ENCODE measurements around the gene CTSL. TPM values are rescaled to one million over a fixed set of nuclear protein-coding genes. Genes with fewer than 3 reads are reported as not detected.

The CTSL gene
- total RNA-seq, 1 experiment from 2014 or later, result 39.7 TPM

GRCh38 chr9:87682085-87682484, 43.8 kb upstream of the CTSL start:
- no peak overlapping the region for H3K4me3 Mint-ChIP-seq
- no peak for TF ChIP-seq NFYB (CRISPR knock-in tag; conservative IDR thresholded peaks at IDR 0.05; ENCODE audit: low read depth)
- TF ChIP-seq ZNF532 (CRISPR knock-in tag; IDR thresholded peaks at IDR 0.05; ENCODE audit: borderline replicate concordance), result no peak
- TF ChIP-seq HMGA2 (CRISPR knock-in tag; IDR thresholded peaks at IDR 0.05), result no peak
- no peak for TF ChIP-seq CREM (CRISPR knock-in tag; IDR thresholded peaks at IDR 0.05)
- TF ChIP-seq GRHL2 (CRISPR knock-in tag; IDR thresholded peaks at IDR 0.05; ENCODE audit: insufficient replicate concordance, severe bottlenecking), result no peak
- TF ChIP-seq FOXP1 (CRISPR knock-in tag; IDR thresholded peaks at IDR 0.05; ENCODE audit: borderline replicate concordance), result no peak
- H3K27ac Mint-ChIP-seq, result no peak overlapping the region
- peaks cover 43% of the 10 kb centered on the region for H3K36me3 Mint-ChIP-seq
- ChIA-PET POLR2A (no interaction called here), CTCF (interaction anchor here (0.6 kb wide), 1 partner anchor 466 kb away, joined by 3 read pairs; no protein-coding TSS in a partner anchor)
- H3K27me3 Mint-ChIP-seq (ENCODE audit: low read depth), result no peaks in the 10 kb centered on the region
- H3K4me1 Mint-ChIP-seq, result peaks cover 17% of the 10 kb centered on the region
- no peak for DNase-seq (ENCODE audit: low spot score)
- ATAC-seq, result no peak
- H3K9me3 Mint-ChIP-seq, result no peaks in the 10 kb centered on the region

GRCh38 chr9:87682618-87683017, 43.3 kb upstream of the CTSL start:
- ChIA-PET CTCF (no interaction called here), POLR2A (no interaction called here)
- Mint-ChIP-seq H3K4me3 (no peak overlapping the region), H3K27ac (no peak overlapping the region), H3K9me3 (no peaks in the 10 kb centered on the region), H3K4me1 (peaks cover 17% of the 10 kb centered on the region), H3K27me3 (ENCODE audit: low read depth) (no peaks in the 10 kb centered on the region), H3K36me3 (peaks cover 48% of the 10 kb centered on the region)
- DNase-seq (ENCODE audit: low spot score) (no peak), ATAC-seq (no peak)
- TF ChIP-seq TP53 (CRISPR knock-in tag; IDR thresholded peaks at IDR 0.05), result no peak
- TF ChIP-seq NFATC4 (CRISPR knock-in tag; IDR thresholded peaks at IDR 0.05), result no peak
- no peak for TF ChIP-seq ETV6 (CRISPR knock-in tag; IDR thresholded peaks at IDR 0.05)
- no peak for TF ChIP-seq RORB (CRISPR knock-in tag; IDR thresholded peaks at IDR 0.05)
- TF ChIP-seq ZNF532 (CRISPR knock-in tag; IDR thresholded peaks at IDR 0.05; ENCODE audit: borderline replicate concordance), result no peak
- TF ChIP-seq TEAD4 (CRISPR knock-in tag; IDR thresholded peaks at IDR 0.05), result no peak
- TF ChIP-seq IRF1 (CRISPR knock-in tag; IDR thresholded peaks at IDR 0.05), result no peak
- no peak for TF ChIP-seq FOXK1 (CRISPR knock-in tag; IDR thresholded peaks at IDR 0.05)
- no peak for TF ChIP-seq ZNF263 (CRISPR knock-in tag; IDR thresholded peaks at IDR 0.05; ENCODE audit: low read depth)
- no peak for TF ChIP-seq PRRX2 (CRISPR knock-in tag; IDR thresholded peaks at IDR 0.05)
- TF ChIP-seq MAX (CRISPR knock-in tag; IDR thresholded peaks at IDR 0.05), result no peak
- no peak for TF ChIP-seq FOXP4 (CRISPR knock-in tag; IDR thresholded peaks at IDR 0.05)
- no peak for TF ChIP-seq GTF2I (CRISPR knock-in tag; conservative IDR thresholded peaks at IDR 0.05)
- no peak for TF ChIP-seq HMGXB4 (CRISPR knock-in tag; IDR thresholded peaks at IDR 0.05)
- no peak for TF ChIP-seq TEAD1 (CRISPR knock-in tag; IDR thresholded peaks at IDR 0.05)
- TF ChIP-seq SMAD3 (CRISPR knock-in tag; IDR thresholded peaks at IDR 0.05; ENCODE audit: borderline replicate concordance), result no peak
- no peak for TF ChIP-seq SP1 (CRISPR knock-in tag; conservative IDR thresholded peaks at IDR 0.05)
- no peak for TF ChIP-seq JAZF1 (CRISPR knock-in tag; IDR thresholded peaks at IDR 0.05)

All from WTC11 (cell line).